ENCODE results near the gene SLC35F4. TPM values are rescaled to one million over a fixed set of nuclear protein-coding genes. Genes with fewer than 3 reads are reported as not detected.

Gene SLC35F4
- total RNA-seq, 1 donor from 2014 or later: 0.37 TPM

- no peak for TF ChIP-seq CTCF (conservative IDR thresholded peaks at IDR 0.05)
- H3K36me3 Mint-ChIP-seq (ENCODE audit: low read depth): no peaks in the 10 kb centered on the region
Measured at GRCh38 chr14:57637901-57638300, 228.0 kb downstream of the SLC35F4 start.

GRCh38 chr14:57634335-57634734 is 231.6 kb downstream of the SLC35F4 start:
- TF ChIP-seq CTCF (conservative IDR thresholded peaks at IDR 0.05): no peak
- peaks cover 7% of the 10 kb centered on the region for H3K27me3 Mint-ChIP-seq (ENCODE audit: low read depth)
- H3K27ac Mint-ChIP-seq (ENCODE audit: unreplicated experiment): no peak overlapping the region
- no peaks in the 10 kb centered on the region for H3K9me3 Mint-ChIP-seq
- DNase-seq (ENCODE audit: low read depth, low spot score): no peak
- no peaks in the 10 kb centered on the region for H3K36me3 Mint-ChIP-seq (ENCODE audit: low read depth)
- H3K4me1 Mint-ChIP-seq: no peaks in the 10 kb centered on the region
- no peak overlapping the region for H3K4me3 Mint-ChIP-seq

More at GRCh38 chr14:57637901-57638300, 228.0 kb downstream of the SLC35F4 start:
- Mint-ChIP-seq H3K4me3 (no peak overlapping the region), H3K4me1 (no peaks in the 10 kb centered on the region), H3K27ac (ENCODE audit: unreplicated experiment) (no peak overlapping the region), H3K27me3 (ENCODE audit: low read depth) (no peaks in the 10 kb centered on the region), H3K9me3 (no peaks in the 10 kb centered on the region)
- DNase-seq (ENCODE audit: low read depth, low spot score): no peak

- no peak for DNase-seq (ENCODE audit: low read depth, low spot score)
- H3K4me3 Mint-ChIP-seq: no peak overlapping the region
- no peaks in the 10 kb centered on the region for H3K4me1 Mint-ChIP-seq
- no peaks in the 10 kb centered on the region for H3K36me3 Mint-ChIP-seq (ENCODE audit: low read depth)
- H3K27me3 Mint-ChIP-seq (ENCODE audit: low read depth): peaks cover 7% of the 10 kb centered on the region
- H3K9me3 Mint-ChIP-seq: no peaks in the 10 kb centered on the region
- H3K27ac Mint-ChIP-seq (ENCODE audit: unreplicated experiment): no peak overlapping the region
- TF ChIP-seq CTCF (conservative IDR thresholded peaks at IDR 0.05): no peak
Measured at GRCh38 chr14:57632649-57633048, 233.2 kb downstream of the SLC35F4 start.

- Mint-ChIP-seq H3K9me3 (no peaks in the 10 kb centered on the region), H3K4me3 (no peak overlapping the region), H3K36me3 (ENCODE audit: low read depth) (no peaks in the 10 kb centered on the region), H3K4me1 (no peaks in the 10 kb centered on the region), H3K27ac (ENCODE audit: unreplicated experiment) (no peak overlapping the region), H3K27me3 (ENCODE audit: low read depth) (peaks cover 11% of the 10 kb centered on the region)
- no peak for DNase-seq (ENCODE audit: low read depth, low spot score)
- no peak for TF ChIP-seq CTCF (conservative IDR thresholded peaks at IDR 0.05)
Measured at GRCh38 chr14:57617510-57617909, 248.4 kb downstream of the SLC35F4 start.

- no peaks in the 10 kb centered on the region for H3K36me3 Mint-ChIP-seq (ENCODE audit: low read depth)
- TF ChIP-seq CTCF (conservative IDR thresholded peaks at IDR 0.05): no peak
- H3K4me3 Mint-ChIP-seq: no peak overlapping the region
- no peak overlapping the region for H3K27ac Mint-ChIP-seq (ENCODE audit: unreplicated experiment)
- no peaks in the 10 kb centered on the region for H3K9me3 Mint-ChIP-seq
- no peaks in the 10 kb centered on the region for H3K4me1 Mint-ChIP-seq
- H3K27me3 Mint-ChIP-seq (ENCODE audit: low read depth): peaks cover 20% of the 10 kb centered on the region
- no peak for DNase-seq (ENCODE audit: low read depth, low spot score)
Measured at GRCh38 chr14:57612946-57613345, 252.9 kb downstream of the SLC35F4 start.

Measured in neural crest cell (in vitro differentiated cells).